ENCODE results near the gene LRIG1.

Gene LRIG1

DNA sequence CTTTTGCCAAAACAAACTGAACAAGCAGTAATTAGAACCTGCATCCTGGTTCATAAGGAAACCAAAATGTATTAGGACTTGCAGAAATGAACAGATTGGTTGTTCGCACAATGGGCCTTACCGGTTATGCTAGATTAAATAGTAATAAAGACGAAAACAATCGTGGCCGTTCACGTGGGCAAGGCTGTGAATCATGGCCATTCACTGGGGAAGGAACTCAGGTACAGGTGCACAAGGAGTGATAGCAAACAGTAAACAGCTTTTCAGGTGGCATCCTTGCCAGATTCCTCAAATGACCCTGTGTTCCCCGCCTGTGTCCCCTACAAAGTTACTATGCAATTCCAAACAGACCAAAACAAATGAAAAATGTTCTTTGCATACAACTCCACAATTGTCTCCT lies 8.2 kb downstream of the LRIG1 start:
- POLR2A ChIA-PET, result no interaction called here
- CTCF ChIA-PET, result interaction anchor here (1.7 to 5.9 kb wide), 3 partner anchors 23 to 323 kb away, joined by 4 to 35 read pairs (median 19); no protein-coding TSS in a partner anchor
- DNase-seq (ENCODE audit: low read depth, low spot score), result no peak
- H3K4me3 ChIP-seq (ENCODE audit: low read depth, low read length), result no peak overlapping the region
- TF ChIP-seq, protein P1, sequence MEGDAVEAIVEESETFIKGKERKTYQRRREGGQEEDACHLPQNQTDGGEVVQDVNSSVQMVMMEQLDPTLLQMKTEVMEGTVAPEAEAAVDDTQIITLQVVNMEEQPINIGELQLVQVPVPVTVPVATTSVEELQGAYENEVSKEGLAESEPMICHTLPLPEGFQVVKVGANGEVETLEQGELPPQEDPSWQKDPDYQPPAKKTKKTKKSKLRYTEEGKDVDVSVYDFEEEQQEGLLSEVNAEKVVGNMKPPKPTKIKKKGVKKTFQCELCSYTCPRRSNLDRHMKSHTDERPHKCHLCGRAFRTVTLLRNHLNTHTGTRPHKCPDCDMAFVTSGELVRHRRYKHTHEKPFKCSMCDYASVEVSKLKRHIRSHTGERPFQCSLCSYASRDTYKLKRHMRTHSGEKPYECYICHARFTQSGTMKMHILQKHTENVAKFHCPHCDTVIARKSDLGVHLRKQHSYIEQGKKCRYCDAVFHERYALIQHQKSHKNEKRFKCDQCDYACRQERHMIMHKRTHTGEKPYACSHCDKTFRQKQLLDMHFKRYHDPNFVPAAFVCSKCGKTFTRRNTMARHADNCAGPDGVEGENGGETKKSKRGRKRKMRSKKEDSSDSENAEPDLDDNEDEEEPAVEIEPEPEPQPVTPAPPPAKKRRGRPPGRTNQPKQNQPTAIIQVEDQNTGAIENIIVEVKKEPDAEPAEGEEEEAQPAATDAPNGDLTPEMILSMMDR (IDR thresholded peaks at IDR 0.05; ENCODE audit: insufficient read depth, low read length, missing control alignments), result no peak

DNA sequence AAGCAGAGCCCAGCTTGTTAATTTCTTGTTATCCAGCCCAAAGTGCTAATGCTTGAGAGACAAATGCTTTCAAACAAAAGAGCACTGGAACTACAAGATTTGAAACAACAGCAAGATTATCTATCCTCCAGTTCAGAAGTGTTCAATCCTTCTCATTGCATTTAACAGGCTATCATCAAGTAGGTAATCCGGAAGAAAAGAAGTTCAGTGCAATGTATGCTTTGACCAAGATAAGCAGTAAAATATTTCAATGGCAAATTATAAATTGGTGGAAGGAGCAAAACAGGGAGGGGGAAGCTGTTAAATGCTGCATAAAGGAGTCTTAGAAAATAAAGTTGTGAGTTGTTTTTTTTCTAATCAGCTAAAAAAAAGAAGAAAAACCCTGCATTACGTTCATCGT lies 8.8 kb downstream of the LRIG1 start:
- H3K4me3 ChIP-seq (ENCODE audit: low read depth, low read length), result no peak overlapping the region
- TF ChIP-seq, protein P1 (IDR thresholded peaks at IDR 0.05; ENCODE audit: insufficient read depth, low read length, missing control alignments), result no peak
- no peak for DNase-seq (ENCODE audit: low read depth, low spot score)
- ChIA-PET POLR2A (interaction anchor here (1.2 kb wide), 1 partner anchor 8 kb away, joined by 3 read pairs; no protein-coding TSS in a partner anchor), CTCF (interaction anchor here (0.7 to 5.9 kb wide), 7 partner anchors 23 to 330 kb away, joined by 3 to 35 read pairs (median 4); no protein-coding TSS in a partner anchor)

DNA sequence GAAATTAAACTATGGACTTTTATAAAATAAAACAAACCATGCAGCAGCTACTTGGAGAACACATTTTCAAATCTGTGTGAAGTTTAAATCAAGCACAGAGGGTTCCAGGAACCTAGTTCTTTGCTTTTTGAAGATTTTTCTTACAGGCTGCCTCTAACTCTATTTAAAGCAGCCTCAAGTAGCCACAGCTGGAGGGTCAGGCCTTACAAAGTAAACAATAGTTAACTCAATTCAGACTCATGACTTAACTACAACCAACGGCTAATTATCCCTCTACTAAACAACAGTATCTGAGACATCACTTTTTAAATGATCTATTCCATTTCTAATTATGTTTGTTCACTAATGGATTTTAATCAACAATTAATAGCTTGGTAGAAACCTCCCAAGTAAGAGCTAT lies 9.8 kb downstream of the LRIG1 start:
- H3K4me3 ChIP-seq (ENCODE audit: low read depth, low read length), result no peak overlapping the region
- ChIA-PET CTCF (interaction anchor here (1.0 to 5.9 kb wide), 8 partner anchors 8 to 331 kb away, joined by 3 to 35 read pairs (median 5); no protein-coding TSS in a partner anchor), POLR2A (interaction anchor here (0.5 to 1.2 kb wide), 2 partner anchors 9 to 269 kb away, joined by 3 read pairs; no protein-coding TSS in a partner anchor)
- TF ChIP-seq, protein P1 (IDR thresholded peaks at IDR 0.05; ENCODE audit: insufficient read depth, low read length, missing control alignments), result no peak
- DNase-seq (ENCODE audit: low read depth, low spot score), result no peak

DNA sequence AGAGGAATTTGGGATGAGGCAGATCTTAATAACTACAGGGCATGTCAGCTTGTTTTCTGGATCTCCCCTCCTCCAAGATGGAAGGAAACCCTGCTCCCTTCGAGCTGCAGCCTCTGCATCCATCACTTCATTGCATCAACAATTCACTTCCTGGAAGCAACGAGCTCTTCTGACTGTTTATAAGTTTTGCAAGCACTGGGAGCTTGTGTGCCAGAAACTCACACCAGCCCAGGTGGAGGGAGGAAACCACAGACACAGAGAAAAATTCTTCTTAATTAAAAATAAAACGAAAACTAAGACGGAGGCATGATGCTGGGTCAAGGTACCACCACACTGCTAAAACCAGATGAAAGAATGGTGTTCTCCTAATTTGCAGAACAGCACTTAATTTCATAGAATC lies 10.6 kb downstream of the LRIG1 start:
- ChIA-PET CTCF (interaction anchor here (1.1 to 5.9 kb wide), 6 partner anchors 9 to 331 kb away, joined by 3 to 35 read pairs (median 4); no protein-coding TSS in a partner anchor), POLR2A (no interaction called here)

DNA sequence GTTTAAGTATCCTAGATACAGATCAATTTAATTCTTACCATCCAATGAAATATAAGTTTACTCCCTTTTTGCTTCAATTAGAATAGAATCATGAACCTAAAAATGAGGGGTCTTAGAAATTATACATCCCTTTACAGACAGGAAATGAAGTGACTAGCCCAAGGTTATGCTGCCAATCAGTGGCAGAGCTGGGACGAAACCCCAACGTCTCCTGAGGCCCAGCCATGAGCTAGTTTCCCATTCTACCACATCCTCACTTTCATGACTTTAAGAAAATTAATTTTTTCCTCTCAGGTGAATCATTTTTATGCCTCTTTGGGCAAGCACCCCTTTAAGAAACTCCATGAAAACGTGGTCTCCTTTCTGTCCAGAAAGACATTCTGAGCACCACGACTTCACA lies 11.2 kb downstream of the LRIG1 start:
- TF ChIP-seq, protein P1 (IDR thresholded peaks at IDR 0.05; ENCODE audit: insufficient read depth, low read length, missing control alignments), result no peak
- ChIA-PET CTCF (interaction anchor here (1.1 to 5.9 kb wide), 2 partner anchors 82 to 332 kb away, joined by 3 to 35 read pairs; no protein-coding TSS in a partner anchor), POLR2A (no interaction called here)

More for the DNA sequence above, 10.6 kb downstream of the LRIG1 start:
- no peak for DNase-seq (ENCODE audit: low read depth, low spot score)
- H3K4me3 ChIP-seq (ENCODE audit: low read depth, low read length), result no peak overlapping the region
- TF ChIP-seq, protein P1 (IDR thresholded peaks at IDR 0.05; ENCODE audit: insufficient read depth, low read length, missing control alignments), result no peak

DNA sequence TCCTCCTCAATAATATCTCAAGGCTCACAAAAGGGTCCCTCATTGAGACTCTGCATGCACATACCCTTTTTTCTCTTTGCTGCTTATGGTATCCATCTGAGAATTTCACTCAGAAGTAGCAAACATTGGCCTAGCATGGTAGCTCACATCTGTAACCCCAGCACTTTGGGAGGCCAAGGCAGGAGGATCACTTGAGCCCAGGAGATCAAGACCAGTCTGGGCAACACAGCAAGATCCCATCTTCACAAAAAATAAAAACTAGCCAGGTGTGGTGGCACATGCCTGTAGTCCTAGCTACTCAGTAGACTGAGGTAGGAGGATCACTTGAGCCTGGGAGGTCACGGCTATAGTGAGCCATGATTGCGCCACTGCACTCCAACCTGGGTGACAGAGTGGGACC lies 11.7 kb downstream of the LRIG1 start:
- ChIA-PET POLR2A (no interaction called here), CTCF (interaction anchor here (1.1 to 5.9 kb wide), 2 partner anchors 81 to 332 kb away, joined by 3 to 35 read pairs; no protein-coding TSS in a partner anchor)
- TF ChIP-seq, protein P1 (IDR thresholded peaks at IDR 0.05; ENCODE audit: insufficient read depth, low read length, missing control alignments), result no peak
- no peak overlapping the region for H3K4me3 ChIP-seq (ENCODE audit: low read depth, low read length)
- DNase-seq (ENCODE audit: low read depth, low spot score), result no peak

More for the DNA sequence above, 11.2 kb downstream of the LRIG1 start:
- no peak overlapping the region for H3K4me3 ChIP-seq (ENCODE audit: low read depth, low read length)
- DNase-seq (ENCODE audit: low read depth, low spot score), result no peak

All from AG04449 (cell line).